ENCODE measurements around the gene MINDY3.
A peak's percentile ranks its signal among the peaks of the same experiment; 100 is the strongest.

Gene MINDY3

DNA sequence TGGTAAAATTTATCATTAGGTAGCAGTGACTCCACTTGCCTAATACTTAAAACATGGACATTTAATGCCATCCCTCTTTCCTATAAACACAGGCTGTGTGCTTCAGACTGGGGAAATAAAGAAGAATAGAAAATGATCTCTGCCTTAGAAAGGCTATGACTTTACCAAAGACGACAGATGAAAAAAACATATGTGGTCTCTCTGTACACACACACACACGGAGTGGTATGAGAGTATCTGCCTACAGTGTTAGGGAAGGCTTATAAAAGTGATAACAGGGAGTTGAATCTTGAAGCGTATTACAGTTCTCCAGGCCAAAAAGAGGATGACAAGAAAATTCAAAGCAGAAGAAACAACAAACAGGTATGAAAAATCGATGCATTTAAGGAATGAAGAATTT, 38.2 kb downstream of the MINDY3 start:
- DNase-seq (ENCODE audit: low read depth), result no peak
- H3K4me3 ChIP-seq (ENCODE audit: low read length), result no peak overlapping the region
- TF ChIP-seq, protein P1, sequence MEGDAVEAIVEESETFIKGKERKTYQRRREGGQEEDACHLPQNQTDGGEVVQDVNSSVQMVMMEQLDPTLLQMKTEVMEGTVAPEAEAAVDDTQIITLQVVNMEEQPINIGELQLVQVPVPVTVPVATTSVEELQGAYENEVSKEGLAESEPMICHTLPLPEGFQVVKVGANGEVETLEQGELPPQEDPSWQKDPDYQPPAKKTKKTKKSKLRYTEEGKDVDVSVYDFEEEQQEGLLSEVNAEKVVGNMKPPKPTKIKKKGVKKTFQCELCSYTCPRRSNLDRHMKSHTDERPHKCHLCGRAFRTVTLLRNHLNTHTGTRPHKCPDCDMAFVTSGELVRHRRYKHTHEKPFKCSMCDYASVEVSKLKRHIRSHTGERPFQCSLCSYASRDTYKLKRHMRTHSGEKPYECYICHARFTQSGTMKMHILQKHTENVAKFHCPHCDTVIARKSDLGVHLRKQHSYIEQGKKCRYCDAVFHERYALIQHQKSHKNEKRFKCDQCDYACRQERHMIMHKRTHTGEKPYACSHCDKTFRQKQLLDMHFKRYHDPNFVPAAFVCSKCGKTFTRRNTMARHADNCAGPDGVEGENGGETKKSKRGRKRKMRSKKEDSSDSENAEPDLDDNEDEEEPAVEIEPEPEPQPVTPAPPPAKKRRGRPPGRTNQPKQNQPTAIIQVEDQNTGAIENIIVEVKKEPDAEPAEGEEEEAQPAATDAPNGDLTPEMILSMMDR (conservative IDR thresholded peaks at IDR 0.05; ENCODE audit: low read depth, low read length), result no peak

DNA sequence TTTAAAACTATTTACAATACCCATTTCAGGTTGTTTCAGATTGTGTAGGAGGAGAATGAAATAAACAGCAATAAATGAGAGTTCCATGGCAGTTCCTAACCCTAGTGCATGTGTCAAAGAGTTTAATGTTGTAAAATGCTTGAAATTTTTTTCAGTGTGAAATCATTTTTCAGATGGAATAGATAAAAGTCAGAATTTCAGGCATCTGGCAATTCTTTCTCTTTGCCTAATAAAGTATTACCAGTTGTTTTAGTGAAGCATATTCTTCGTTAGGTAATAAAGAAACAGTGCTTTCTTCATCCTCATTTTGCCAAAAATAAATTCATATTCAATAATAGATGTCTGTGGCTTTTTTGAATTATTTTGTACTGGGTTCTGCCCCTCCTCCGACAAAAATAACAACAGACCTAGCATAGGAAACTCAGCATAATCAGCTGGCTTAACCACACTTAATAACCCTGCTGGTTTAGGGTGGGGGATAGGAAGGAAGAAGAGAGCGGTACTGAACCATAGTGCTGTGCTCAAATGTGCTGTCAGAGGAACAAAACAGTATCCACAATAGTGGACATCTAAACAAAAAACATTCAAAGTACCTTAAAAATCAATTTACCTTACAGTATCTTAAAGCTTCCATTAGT, 39.1 kb downstream of the MINDY3 start:
- DNase-seq (ENCODE audit: low read depth), result no peak
- TF ChIP-seq, protein P1 (conservative IDR thresholded peaks at IDR 0.05; ENCODE audit: low read depth, low read length), result no peak
- no peak overlapping the region for H3K4me3 ChIP-seq (ENCODE audit: low read length)

DNA sequence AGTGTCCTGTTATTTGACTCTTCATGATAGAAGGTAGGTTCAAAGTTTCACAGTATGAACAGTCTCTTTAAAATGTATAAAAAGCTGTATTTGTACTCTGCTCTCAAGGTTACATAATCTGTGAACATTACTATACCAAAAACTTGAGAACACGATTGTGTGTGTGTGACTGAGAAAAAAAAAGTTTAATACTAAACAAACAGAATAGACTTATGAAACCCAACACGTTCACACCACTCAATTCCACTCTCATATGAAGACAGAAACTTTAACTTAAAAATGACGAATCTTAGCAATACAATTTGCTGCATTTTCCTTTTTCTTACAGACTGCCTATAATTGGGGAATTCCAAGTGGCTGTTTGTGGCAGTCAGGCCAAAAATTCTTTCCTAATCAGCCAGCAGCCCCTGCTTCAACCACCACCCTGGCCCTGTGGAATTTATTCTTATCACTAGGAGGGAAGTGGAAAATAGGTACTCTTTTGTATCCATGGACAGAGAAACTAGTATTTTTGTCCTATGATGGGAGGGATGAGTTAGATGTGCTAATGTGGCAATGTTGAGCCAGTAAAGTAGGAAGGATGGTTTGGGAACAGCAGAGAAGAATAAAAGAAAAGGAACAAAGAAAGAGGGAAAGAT, 42.8 kb downstream of the MINDY3 start:
- TF ChIP-seq, protein P1 (conservative IDR thresholded peaks at IDR 0.05; ENCODE audit: low read depth, low read length), result no peak

DNA sequence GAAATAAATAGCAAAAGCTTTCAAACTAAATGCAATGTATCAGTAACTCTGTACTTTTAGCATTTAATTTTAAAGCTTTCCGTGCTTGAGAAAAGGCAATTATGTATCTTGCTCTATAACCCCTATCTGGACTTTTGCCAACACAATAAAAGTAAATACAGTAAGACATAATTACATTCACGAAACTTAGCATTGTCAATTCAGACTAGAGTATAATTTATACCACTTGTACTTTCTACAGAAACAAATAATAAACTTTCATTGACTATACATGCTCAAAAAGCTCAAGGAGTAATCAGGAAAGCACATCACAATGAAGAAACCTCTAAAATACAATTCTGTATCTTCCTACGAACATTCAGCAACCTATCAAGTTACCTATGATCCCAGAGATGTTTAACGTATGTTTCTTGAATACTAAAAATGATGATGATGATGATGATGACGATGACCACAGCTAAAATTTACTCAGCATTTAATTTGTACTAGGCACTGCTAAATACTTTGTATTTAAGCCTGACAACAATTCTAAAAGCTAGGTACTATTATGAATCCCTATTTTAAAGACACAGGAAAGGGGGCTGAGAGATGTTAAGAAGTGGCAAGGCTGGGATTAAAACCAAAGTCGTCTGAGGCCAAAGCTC, 44.9 kb downstream of the MINDY3 start:
- TF ChIP-seq, protein P1 (conservative IDR thresholded peaks at IDR 0.05; ENCODE audit: low read depth, low read length), result no peak
- H3K4me3 ChIP-seq (ENCODE audit: low read length), result no peak overlapping the region
- DNase-seq (ENCODE audit: low read depth), result no peak

More for the DNA sequence above, 42.8 kb downstream of the MINDY3 start:
- no peak overlapping the region for H3K4me3 ChIP-seq (ENCODE audit: low read length)
- DNase-seq (ENCODE audit: low read depth), result no peak

DNA sequence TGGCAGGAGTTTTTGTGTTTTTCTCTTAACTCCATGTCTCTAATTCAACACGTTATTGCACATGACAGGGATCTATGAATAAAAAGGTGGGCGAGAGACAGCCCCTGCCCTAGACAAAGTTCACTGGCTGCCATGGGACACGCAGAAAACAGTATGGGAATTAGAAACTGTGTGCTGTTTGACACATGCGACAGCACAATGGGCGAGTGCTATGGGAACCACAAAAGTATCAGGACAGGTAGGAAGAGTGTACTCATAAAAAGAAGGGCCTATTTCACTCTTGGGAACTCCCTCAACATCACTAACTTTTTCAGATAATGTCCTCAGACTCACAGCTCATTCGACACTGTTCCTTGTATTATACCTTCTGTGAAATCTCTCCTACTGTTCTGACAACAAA, 45.7 kb downstream of the MINDY3 start:
- DNase-seq (ENCODE audit: low read depth), result no peak
- H3K4me3 ChIP-seq (ENCODE audit: low read length), result no peak overlapping the region
- TF ChIP-seq, protein P1 (conservative IDR thresholded peaks at IDR 0.05; ENCODE audit: low read depth, low read length), result no peak

DNA sequence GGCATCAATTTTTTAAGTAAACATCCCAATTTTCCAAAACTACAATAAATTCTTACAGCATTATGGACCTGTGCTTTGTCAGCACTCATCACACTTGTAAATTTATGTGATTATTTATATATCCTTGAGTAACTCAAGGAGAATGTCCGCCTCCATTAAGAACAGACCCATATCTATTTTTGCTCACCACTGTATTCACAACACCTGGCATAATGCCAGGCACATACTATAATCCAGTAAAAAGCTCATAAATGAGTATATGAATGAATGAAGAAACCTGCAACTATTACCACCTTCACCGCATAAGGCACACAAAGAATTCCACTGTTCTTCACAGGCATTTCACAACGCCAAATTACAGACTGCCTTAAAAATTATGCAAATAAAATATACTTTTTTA, 46.9 kb downstream of the MINDY3 start:
- DNase-seq (ENCODE audit: low read depth), result peak; percentile 42
- TF ChIP-seq, protein P1 (conservative IDR thresholded peaks at IDR 0.05; ENCODE audit: low read depth, low read length), result no peak
- no peak overlapping the region for H3K4me3 ChIP-seq (ENCODE audit: low read length)

All from retinal pigment epithelial cell (primary cell).